ENCODE results near the gene PSPN. TPM values are rescaled to one million over a fixed set of nuclear protein-coding genes. Genes with fewer than 3 reads are reported as not detected.

Gene PSPN
- 0.43 and 0.88 TPM in 2 replicates for total RNA-seq

GRCh38 chr19:6375411-6376010, at the start of gene PSPN:
Gene PSPN, minus strand, starts transcription at chr19:6375933. Its CDS starts 84 bp downstream, at chr19:6375849.

GRCh38 chr19:6424195-6424938, 48.6 kb upstream of the PSPN start, which contains the start of gene KHSRP:
Gene KHSRP, minus strand, starts transcription at chr19:6424811. Its CDS starts 110 bp downstream, at chr19:6424701.

GRCh38 chr19:6393074-6393982, 17.6 kb upstream of the PSPN start, which contains the start of gene GTF2F1:
Gene GTF2F1, minus strand, starts transcription at chr19:6393164. Its CDS starts 169 bp downstream, at chr19:6392995.

GRCh38 chr19:6372594-6373095, 3.1 kb downstream of the PSPN start, which contains the start of gene ALKBH7:
Gene ALKBH7, plus strand, starts transcription at chr19:6372794. Its CDS starts 27 bp downstream, at chr19:6372821.

GRCh38 chr19:6333439-6333838, 42.3 kb downstream of the PSPN start, which contains the start of gene ACER1:
Gene ACER1, minus strand, starts transcription at chr19:6333612. Its CDS starts 61 bp downstream, at chr19:6333551.

Small RNA genes lying within 50 kb of the gene (small RNA-seq; reads per million reads assigned to genes)
- gene MIR6790 (ENCODE audit: low replicate concordance) (not detected), gene MIR6885 (ENCODE audit: low replicate concordance) (0.23 reads per million)

Other genes with a start within 250 kb of the PSPN start
- gene ACSBG2, start 240.3 kb downstream of the PSPN start, total RNA-seq = not detected in 2 replicates
- 14.6 and 18.6 TPM in 2 replicates for gene MLLT1, start 96.0 kb downstream of the PSPN start, total RNA-seq
- not detected in 2 replicates for gene ACER1, start 42.3 kb downstream of the PSPN start, total RNA-seq
- 67.3 and 84.5 TPM in 2 replicates for gene CLPP, start 14.4 kb downstream of the PSPN start, total RNA-seq
- gene ALKBH7, start 3.1 kb downstream of the PSPN start, total RNA-seq = 31.1 and 45.7 TPM in 2 replicates
- 46.2 and 107 TPM in 2 replicates for gene GTF2F1, start 17.2 kb upstream of the PSPN start, total RNA-seq
- 81.2 and 189 TPM in 2 replicates for gene KHSRP, start 48.9 kb upstream of the PSPN start, total RNA-seq
- under 0.01 TPM in 1 of 2 replicates, not detected in the other for gene SLC25A41, start 57.8 kb upstream of the PSPN start, total RNA-seq
- gene SLC25A23, start 83.9 kb upstream of the PSPN start, total RNA-seq = 16.3 and 35.7 TPM in 2 replicates
- not detected in 2 replicates for gene CRB3, start 88.3 kb upstream of the PSPN start, total RNA-seq
- not detected in 2 replicates for gene DENND1C, start 105.9 kb upstream of the PSPN start, total RNA-seq
- not detected in 2 replicates for gene TUBB4A, start 126.4 kb upstream of the PSPN start, total RNA-seq
- gene TNFSF9, start 155.1 kb upstream of the PSPN start, total RNA-seq = 0.29 TPM in 1 of 2 replicates, not detected in the other
- gene CD70, start 215.2 kb upstream of the PSPN start, total RNA-seq = 0.29 TPM in 1 of 2 replicates, not detected in the other